ENCODE measurements around the gene UPK1B.
"Not testable (repeated sequence)": the region's sequence is repeated elsewhere in the genome, so short reads cannot be mapped to it uniquely, and the experiment has no call there.

The UPK1B gene

GRCh38 chr3:119173325-119173724 lies at the start of gene UPK1B:
Gene UPK1B (plus strand): TSS chr3:119173598. CDS start chr3:119186742, 13,144 bp downstream.
- DNase-seq (ENCODE audit: low spot score), result no peak

- no peak for DNase-seq (ENCODE audit: low spot score)
These were observed 48.1 kb upstream of the UPK1B start for GRCh38 chr3:119125342-119125741.

- no peak for DNase-seq (ENCODE audit: low spot score)
These were observed 47.5 kb upstream of the UPK1B start for GRCh38 chr3:119125742-119126504.

GRCh38 chr3:119130291-119130690 lies 43.1 kb upstream of the UPK1B start:
- DNase-seq (ENCODE audit: low spot score), result not testable (repeated sequence)

GRCh38 chr3:119132291-119132690 lies 41.1 kb upstream of the UPK1B start:
- not testable (repeated sequence) for DNase-seq (ENCODE audit: low spot score)

GRCh38 chr3:119139360-119139759 lies 34.0 kb upstream of the UPK1B start:
- DNase-seq (ENCODE audit: low spot score), result not testable (repeated sequence)

GRCh38 chr3:119140466-119140865 lies 32.9 kb upstream of the UPK1B start:
- DNase-seq (ENCODE audit: low spot score), result no peak

- no peak for DNase-seq (ENCODE audit: low spot score)
These were observed 28.3 kb upstream of the UPK1B start for GRCh38 chr3:119145128-119145499.

- DNase-seq (ENCODE audit: low spot score), result peak; percentile 33
These were observed 27.8 kb upstream of the UPK1B start, which contains the start of gene TEX55 for GRCh38 chr3:119145500-119146167. Gene TEX55 (plus strand): TSS chr3:119146165. CDS start chr3:119146190, 25 bp downstream.

- DNase-seq (ENCODE audit: low spot score), result no peak
These were observed 26.6 kb upstream of the UPK1B start for GRCh38 chr3:119146578-119147375.

GRCh38 chr3:119147494-119147893 lies 25.9 kb upstream of the UPK1B start:
- no peak for DNase-seq (ENCODE audit: low spot score)

GRCh38 chr3:119148493-119149180 lies 24.8 kb upstream of the UPK1B start:
- DNase-seq (ENCODE audit: low spot score), result no peak

- DNase-seq (ENCODE audit: low spot score), result no peak
These were observed 23.9 kb upstream of the UPK1B start for GRCh38 chr3:119149484-119149883.

- DNase-seq (ENCODE audit: low spot score), result no peak
These were observed 16.5 kb upstream of the UPK1B start for GRCh38 chr3:119156868-119157267.

GRCh38 chr3:119157971-119158370 lies 15.4 kb upstream of the UPK1B start:
- no peak for DNase-seq (ENCODE audit: low spot score)

- no peak for DNase-seq (ENCODE audit: low spot score)
These were observed 13.0 kb upstream of the UPK1B start for GRCh38 chr3:119160361-119160760.

- DNase-seq (ENCODE audit: low spot score), result no peak
These were observed 12.6 kb upstream of the UPK1B start for GRCh38 chr3:119160815-119161214.

GRCh38 chr3:119161240-119161639 lies 12.2 kb upstream of the UPK1B start:
- no peak for DNase-seq (ENCODE audit: low spot score)

- not testable (repeated sequence) for DNase-seq (ENCODE audit: low spot score)
These were observed 8.7 kb upstream of the UPK1B start for GRCh38 chr3:119164745-119165144.

GRCh38 chr3:119170821-119171220 lies 2.6 kb upstream of the UPK1B start:
- no peak for DNase-seq (ENCODE audit: low spot score)

GRCh38 chr3:119175872-119176756 lies 2.7 kb downstream of the UPK1B start:
- no peak for DNase-seq (ENCODE audit: low spot score)

Data from NAMALWA (cell line).